ENCODE measurements around the gene ARMH3.

Gene ARMH3

GRCh38 chr10:101880232-101880573 is 175.8 kb downstream of the ARMH3 start:
- H3K4me3 ChIP-seq (ENCODE audit: low read depth, low read length): no peak overlapping the region
- TF ChIP-seq, protein P1, sequence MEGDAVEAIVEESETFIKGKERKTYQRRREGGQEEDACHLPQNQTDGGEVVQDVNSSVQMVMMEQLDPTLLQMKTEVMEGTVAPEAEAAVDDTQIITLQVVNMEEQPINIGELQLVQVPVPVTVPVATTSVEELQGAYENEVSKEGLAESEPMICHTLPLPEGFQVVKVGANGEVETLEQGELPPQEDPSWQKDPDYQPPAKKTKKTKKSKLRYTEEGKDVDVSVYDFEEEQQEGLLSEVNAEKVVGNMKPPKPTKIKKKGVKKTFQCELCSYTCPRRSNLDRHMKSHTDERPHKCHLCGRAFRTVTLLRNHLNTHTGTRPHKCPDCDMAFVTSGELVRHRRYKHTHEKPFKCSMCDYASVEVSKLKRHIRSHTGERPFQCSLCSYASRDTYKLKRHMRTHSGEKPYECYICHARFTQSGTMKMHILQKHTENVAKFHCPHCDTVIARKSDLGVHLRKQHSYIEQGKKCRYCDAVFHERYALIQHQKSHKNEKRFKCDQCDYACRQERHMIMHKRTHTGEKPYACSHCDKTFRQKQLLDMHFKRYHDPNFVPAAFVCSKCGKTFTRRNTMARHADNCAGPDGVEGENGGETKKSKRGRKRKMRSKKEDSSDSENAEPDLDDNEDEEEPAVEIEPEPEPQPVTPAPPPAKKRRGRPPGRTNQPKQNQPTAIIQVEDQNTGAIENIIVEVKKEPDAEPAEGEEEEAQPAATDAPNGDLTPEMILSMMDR (IDR thresholded peaks at IDR 0.05; ENCODE audit: low read depth, low read length): no peak
- no peaks in the 10 kb centered on the region for H3K9me3 ChIP-seq
- no peak for DNase-seq
- no peaks in the 10 kb centered on the region for H3K4me1 ChIP-seq
- H3K27me3 ChIP-seq: no peaks in the 10 kb centered on the region
- H3K36me3 ChIP-seq: no peaks in the 10 kb centered on the region

DNA sequence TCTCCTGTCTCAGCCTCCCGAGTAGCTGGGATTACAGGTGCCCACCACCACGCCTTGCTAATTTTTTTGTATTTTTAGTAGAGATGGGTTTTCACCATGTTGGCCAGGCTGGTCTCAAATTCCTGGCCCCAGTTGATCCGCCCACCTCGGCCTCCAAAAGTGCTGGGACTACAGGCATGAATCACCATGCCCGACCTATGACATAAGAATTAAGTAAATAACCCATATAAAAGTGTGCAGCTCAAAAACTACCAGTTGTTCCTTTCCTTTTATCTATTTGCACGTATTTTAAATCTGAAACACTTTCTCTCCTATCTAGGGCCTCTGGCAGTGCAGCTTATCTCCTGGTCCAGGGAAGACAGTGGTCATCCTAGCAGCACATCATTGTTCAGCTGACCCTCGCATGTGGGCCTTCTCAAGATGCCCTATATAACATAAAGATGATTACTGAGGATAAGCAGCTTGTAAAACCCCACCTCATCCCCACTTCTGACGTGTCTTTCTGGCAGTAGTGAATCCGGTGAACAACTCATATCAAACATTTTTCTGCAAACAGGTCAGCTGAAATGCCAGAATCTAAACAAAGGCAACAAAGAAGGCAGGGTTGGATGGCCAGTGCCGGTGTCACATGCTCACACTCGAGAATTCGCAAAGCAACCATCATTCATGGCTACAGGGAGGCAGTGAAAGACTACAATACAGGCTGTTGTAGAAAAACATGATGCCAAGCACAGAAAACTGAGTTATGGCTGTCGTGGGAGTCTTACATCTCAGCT is 176.3 kb downstream of the ARMH3 start:
- no peaks in the 10 kb centered on the region for H3K9me3 ChIP-seq
- no peaks in the 10 kb centered on the region for H3K27me3 ChIP-seq
- no peak overlapping the region for H3K4me3 ChIP-seq (ENCODE audit: low read depth, low read length)
- no peaks in the 10 kb centered on the region for H3K4me1 ChIP-seq
- TF ChIP-seq, protein P1 (IDR thresholded peaks at IDR 0.05; ENCODE audit: low read depth, low read length): no peak
- H3K36me3 ChIP-seq: no peaks in the 10 kb centered on the region
- no peak for DNase-seq

DNA sequence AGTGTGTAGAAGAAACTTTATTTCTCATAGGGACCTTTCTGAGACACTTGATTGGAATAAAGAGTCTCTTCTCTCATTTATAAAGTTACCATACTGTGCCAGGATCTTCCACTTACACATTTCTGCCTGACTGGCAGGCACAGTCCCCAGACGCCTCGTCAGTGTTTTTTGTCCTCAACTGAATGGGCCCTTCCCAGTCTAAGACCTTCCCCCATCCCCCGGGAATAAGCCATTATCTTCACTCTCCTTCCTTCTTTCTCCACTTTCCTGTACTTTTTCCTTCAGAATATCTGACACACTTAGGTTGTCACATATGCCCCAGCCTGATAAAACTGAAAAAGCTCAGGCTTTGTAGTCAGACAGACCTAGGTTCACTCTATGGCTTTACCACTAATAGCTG is 177.1 kb downstream of the ARMH3 start:
- TF ChIP-seq, protein P1 (IDR thresholded peaks at IDR 0.05; ENCODE audit: low read depth, low read length): no peak
- Histone ChIP-seq H3K36me3 (no peaks in the 10 kb centered on the region), H3K4me1 (no peaks in the 10 kb centered on the region), H3K27me3 (no peaks in the 10 kb centered on the region), H3K4me3 (ENCODE audit: low read depth, low read length) (no peak overlapping the region), H3K9me3 (no peaks in the 10 kb centered on the region)
- no peak for DNase-seq

DNA sequence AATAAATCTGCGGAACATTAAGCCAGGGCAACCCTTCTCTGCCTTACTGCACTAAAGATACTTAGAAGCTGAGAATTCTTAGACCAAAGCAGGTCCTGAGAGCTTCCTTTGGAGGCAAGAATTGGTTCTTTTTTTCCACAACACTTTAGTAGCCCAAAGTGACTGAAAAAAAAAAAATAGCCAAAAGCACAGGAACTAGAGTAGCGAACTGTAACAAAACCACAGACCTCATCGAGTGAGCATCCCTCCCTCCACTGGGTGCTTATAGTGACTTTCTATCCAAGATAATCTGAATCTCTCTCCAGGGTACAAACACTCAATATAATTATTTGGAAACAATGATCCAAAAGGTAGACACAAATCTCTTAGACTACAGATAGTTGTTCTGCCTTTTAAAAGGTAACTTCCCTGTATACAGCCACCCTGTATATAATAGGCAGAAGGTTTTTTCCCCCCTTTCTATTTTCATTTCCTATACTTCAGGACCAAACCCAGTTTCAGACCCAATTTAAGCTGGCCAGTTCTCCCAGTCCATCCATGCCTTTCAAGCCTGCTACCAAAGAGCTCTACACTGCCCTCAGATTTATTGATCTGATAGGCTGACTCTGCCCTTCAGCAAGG is 180.8 kb downstream of the ARMH3 start:
- H3K9me3 ChIP-seq: no peaks in the 10 kb centered on the region
- no peaks in the 10 kb centered on the region for H3K27me3 ChIP-seq
- H3K4me3 ChIP-seq (ENCODE audit: low read depth, low read length): no peak overlapping the region
- no peaks in the 10 kb centered on the region for H3K4me1 ChIP-seq
- TF ChIP-seq, protein P1 (IDR thresholded peaks at IDR 0.05; ENCODE audit: low read depth, low read length): no peak
- no peaks in the 10 kb centered on the region for H3K36me3 ChIP-seq
- no peak for DNase-seq

DNA sequence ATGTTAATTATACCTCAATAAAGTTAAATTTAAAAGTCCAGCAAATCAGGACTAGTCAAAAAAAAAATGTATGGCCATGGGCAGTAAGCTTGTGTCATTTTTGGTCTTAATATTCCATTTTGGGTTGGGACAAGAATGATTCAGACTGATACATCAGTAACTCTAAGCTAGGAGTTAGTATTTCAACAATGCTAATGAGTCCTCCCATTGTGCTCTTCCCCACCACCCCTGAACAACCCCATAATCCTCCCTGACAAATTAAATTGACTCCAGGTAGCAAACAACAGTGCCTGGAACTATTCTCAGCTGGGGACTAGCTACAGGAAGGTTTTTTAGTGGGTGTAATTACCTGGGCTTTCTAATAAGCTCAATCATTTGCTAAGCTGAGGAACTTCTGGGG is 181.7 kb downstream of the ARMH3 start:
- H3K9me3 ChIP-seq: no peaks in the 10 kb centered on the region
- no peaks in the 10 kb centered on the region for H3K27me3 ChIP-seq
- TF ChIP-seq, protein P1 (IDR thresholded peaks at IDR 0.05; ENCODE audit: low read depth, low read length): no peak
- no peaks in the 10 kb centered on the region for H3K36me3 ChIP-seq
- no peak overlapping the region for H3K4me3 ChIP-seq (ENCODE audit: low read depth, low read length)
- H3K4me1 ChIP-seq: no peaks in the 10 kb centered on the region
- DNase-seq: no peak

DNA sequence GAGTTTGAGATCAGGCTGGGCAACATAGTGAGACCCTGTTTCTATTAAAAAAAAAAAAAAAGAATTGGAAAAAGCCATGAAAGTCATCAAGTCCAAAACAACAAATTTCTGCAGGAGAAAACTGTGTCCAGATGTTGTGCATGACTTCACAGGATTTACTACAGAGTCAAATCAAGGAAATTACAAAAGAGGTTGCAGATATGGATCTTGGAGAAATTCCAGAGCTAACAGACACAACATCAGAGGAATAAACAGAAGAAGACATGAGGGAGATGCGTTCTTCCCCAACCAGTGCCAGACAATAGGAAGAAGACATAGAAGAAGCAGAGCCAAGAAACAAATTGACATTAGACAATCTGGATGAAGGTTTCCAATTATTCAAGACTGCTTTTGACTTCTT is 188.0 kb downstream of the ARMH3 start:
- no peaks in the 10 kb centered on the region for H3K9me3 ChIP-seq
- H3K4me3 ChIP-seq (ENCODE audit: low read depth, low read length): no peak overlapping the region
- TF ChIP-seq, protein P1 (IDR thresholded peaks at IDR 0.05; ENCODE audit: low read depth, low read length): no peak
- no peaks in the 10 kb centered on the region for H3K4me1 ChIP-seq
- no peaks in the 10 kb centered on the region for H3K36me3 ChIP-seq
- DNase-seq: no peak
- H3K27me3 ChIP-seq: no peaks in the 10 kb centered on the region
